ENCODE data around the gene CD163.

CD163 gene

GRCh38 chr12:7499636-7500035 lies 3.9 kb downstream of the CD163 start:
- no CpG with 5 or more reads among the region's 1 CpG for WGBS, 2 donors (ENCODE audit: extremely low coverage in 2 of 2, insufficient read length in 2 of 2, insufficient replicate concordance in 1 of 2)
- no peak overlapping the region for H3K14ac ChIP-seq (ENCODE audit: low read length)
- no peak overlapping the region for H4K8ac ChIP-seq (ENCODE audit: low read depth, low read length)
- H3K36me3 ChIP-seq (replicated peaks in 1 of 2; ENCODE audit: control insufficient read depth in 2 of 2, insufficient read depth in 2 of 2, low read length in 2 of 2): no peaks in the 10 kb centered on the region
- H2BK15ac ChIP-seq (ENCODE audit: low read length): no peak overlapping the region
- no peak overlapping the region for H3K27ac ChIP-seq (replicated peaks; ENCODE audit: low read length)
- no peak overlapping the region for H2BK12ac ChIP-seq (ENCODE audit: low read length)
- H2AFZ ChIP-seq (ENCODE audit: low read length): no peak overlapping the region
- no peak overlapping the region for H2AK5ac ChIP-seq (ENCODE audit: low read depth, low read length)
- no peak overlapping the region for H3K4ac ChIP-seq (ENCODE audit: low read length)
- no peaks in the 10 kb centered on the region for H3K27me3 ChIP-seq (ENCODE audit: control insufficient read depth in 3 of 3, insufficient read depth in 3 of 3, low read depth in 1 of 3, low read length in 3 of 3)
- H3K4me1 ChIP-seq (ENCODE audit: control insufficient read depth in 2 of 2, insufficient read depth in 1 of 2, low read depth in 1 of 2, low read length in 2 of 2): peaks cover 0 to 3% of the 10 kb centered on the region in 2 donors
- H4K91ac ChIP-seq (ENCODE audit: low read depth, low read length, poor library complexity): no peak overlapping the region
- H3K18ac ChIP-seq (ENCODE audit: low read length): no peak overlapping the region
- peaks cover 0 to 2% of the 10 kb centered on the region in 2 donors for H3K9me3 ChIP-seq (replicated peaks in 1 of 2; ENCODE audit: control insufficient read depth in 2 of 2, insufficient read depth in 1 of 2, low read depth in 1 of 2, low read length in 2 of 2)
- H2BK5ac ChIP-seq (ENCODE audit: low read length): no peak overlapping the region
- no peaks in the 10 kb centered on the region for H3K79me1 ChIP-seq (ENCODE audit: low read depth, low read length)
- H2BK120ac ChIP-seq (ENCODE audit: low read depth, low read length): no peak overlapping the region
- no peak for DNase-seq (ENCODE audit: low spot score)
- H3K4me2 ChIP-seq (ENCODE audit: insufficient read depth, low read length, poor library complexity, severe bottlenecking): no peak overlapping the region
- H3K9ac ChIP-seq (ENCODE audit: low read depth, low read length, poor library complexity): no peak overlapping the region
- no peak overlapping the region for H3K4me3 ChIP-seq (ENCODE audit: low read length in 2 of 2)
- H3K23ac ChIP-seq (ENCODE audit: low read depth, low read length, poor library complexity): no peak overlapping the region

GRCh38 chr12:7498809-7499208 lies 4.8 kb downstream of the CD163 start:
- H3K9ac ChIP-seq (ENCODE audit: low read depth, low read length, poor library complexity): no peak overlapping the region
- DNase-seq (ENCODE audit: low spot score): no peak
- WGBS, 2 donors (ENCODE audit: extremely low coverage in 2 of 2, insufficient read length in 2 of 2, insufficient replicate concordance in 1 of 2): no CpG with 5 or more reads among the region's 4 CpGs
- no peak overlapping the region for H3K18ac ChIP-seq (ENCODE audit: low read length)
- H2BK5ac ChIP-seq (ENCODE audit: low read length): no peak overlapping the region
- H2AK5ac ChIP-seq (ENCODE audit: low read depth, low read length): no peak overlapping the region
- no peak overlapping the region for H2BK120ac ChIP-seq (ENCODE audit: low read depth, low read length)
- H3K4me1 ChIP-seq (ENCODE audit: control insufficient read depth in 2 of 2, insufficient read depth in 1 of 2, low read depth in 1 of 2, low read length in 2 of 2): peaks cover 0 to 3% of the 10 kb centered on the region in 2 donors
- no peak overlapping the region for H2BK12ac ChIP-seq (ENCODE audit: low read length)
- H3K4me2 ChIP-seq (ENCODE audit: insufficient read depth, low read length, poor library complexity, severe bottlenecking): no peak overlapping the region
- no peak overlapping the region for H2AFZ ChIP-seq (ENCODE audit: low read length)
- H3K36me3 ChIP-seq (replicated peaks in 1 of 2; ENCODE audit: control insufficient read depth in 2 of 2, insufficient read depth in 2 of 2, low read length in 2 of 2): no peaks in the 10 kb centered on the region
- no peak overlapping the region for H2BK15ac ChIP-seq (ENCODE audit: low read length)
- H3K79me1 ChIP-seq (ENCODE audit: low read depth, low read length): no peaks in the 10 kb centered on the region
- no peak overlapping the region for H3K27ac ChIP-seq (replicated peaks; ENCODE audit: low read length)
- H3K4ac ChIP-seq (ENCODE audit: low read length): no peak overlapping the region
- H4K91ac ChIP-seq (ENCODE audit: low read depth, low read length, poor library complexity): no peak overlapping the region
- no peak overlapping the region for H4K8ac ChIP-seq (ENCODE audit: low read depth, low read length)
- H3K9me3 ChIP-seq (replicated peaks in 1 of 2; ENCODE audit: control insufficient read depth in 2 of 2, insufficient read depth in 1 of 2, low read depth in 1 of 2, low read length in 2 of 2): peaks cover 0 to 2% of the 10 kb centered on the region in 2 donors
- H3K4me3 ChIP-seq (ENCODE audit: low read length in 2 of 2): no peak overlapping the region
- no peaks in the 10 kb centered on the region for H3K27me3 ChIP-seq (ENCODE audit: control insufficient read depth in 3 of 3, insufficient read depth in 3 of 3, low read depth in 1 of 3, low read length in 3 of 3)
- H3K14ac ChIP-seq (ENCODE audit: low read length): no peak overlapping the region
- no peak overlapping the region for H3K23ac ChIP-seq (ENCODE audit: low read depth, low read length, poor library complexity)

- no peak overlapping the region for H2BK120ac ChIP-seq (ENCODE audit: low read depth, low read length)
Measured at GRCh38 chr12:7497661-7498060, 5.9 kb downstream of the CD163 start.

GRCh38 chr12:7496451-7496850 lies 7.1 kb downstream of the CD163 start:
- no peak overlapping the region for H2BK120ac ChIP-seq (ENCODE audit: low read depth, low read length)
- H2AK5ac ChIP-seq (ENCODE audit: low read depth, low read length): no peak overlapping the region
- no peak overlapping the region for H3K14ac ChIP-seq (ENCODE audit: low read length)
- H3K4me3 ChIP-seq (ENCODE audit: low read length in 2 of 2): no peak overlapping the region
- H3K9me3 ChIP-seq (replicated peaks in 1 of 2; ENCODE audit: control insufficient read depth in 2 of 2, insufficient read depth in 1 of 2, low read depth in 1 of 2, low read length in 2 of 2): peaks cover 0 to 2% of the 10 kb centered on the region in 2 donors
- H2BK15ac ChIP-seq (ENCODE audit: low read length): no peak overlapping the region
- DNase-seq (ENCODE audit: low spot score): no peak
- no peak overlapping the region for H3K18ac ChIP-seq (ENCODE audit: low read length)
- H2AFZ ChIP-seq (ENCODE audit: low read length): no peak overlapping the region
- H2BK5ac ChIP-seq (ENCODE audit: low read length): no peak overlapping the region
- H3K79me1 ChIP-seq (ENCODE audit: low read depth, low read length): no peaks in the 10 kb centered on the region
- H3K27me3 ChIP-seq (ENCODE audit: control insufficient read depth in 3 of 3, insufficient read depth in 3 of 3, low read depth in 1 of 3, low read length in 3 of 3): no peaks in the 10 kb centered on the region
- no peak overlapping the region for H3K27ac ChIP-seq (replicated peaks; ENCODE audit: low read length)
- H3K9ac ChIP-seq (ENCODE audit: low read depth, low read length, poor library complexity): no peak overlapping the region
- H3K36me3 ChIP-seq (replicated peaks in 1 of 2; ENCODE audit: control insufficient read depth in 2 of 2, insufficient read depth in 2 of 2, low read length in 2 of 2): no peaks in the 10 kb centered on the region
- no CpG with 5 or more reads among the region's 4 CpGs for WGBS, 2 donors (ENCODE audit: extremely low coverage in 2 of 2, insufficient read length in 2 of 2, insufficient replicate concordance in 1 of 2)
- peak overlapping the region; percentile 28 for H3K23ac ChIP-seq (ENCODE audit: low read depth, low read length, poor library complexity)
- no peak overlapping the region for H4K8ac ChIP-seq (ENCODE audit: low read depth, low read length)
- H3K4me2 ChIP-seq (ENCODE audit: insufficient read depth, low read length, poor library complexity, severe bottlenecking): no peak overlapping the region
- peaks cover 0 to 3% of the 10 kb centered on the region in 2 donors for H3K4me1 ChIP-seq (ENCODE audit: control insufficient read depth in 2 of 2, insufficient read depth in 1 of 2, low read depth in 1 of 2, low read length in 2 of 2)
- no peak overlapping the region for H4K91ac ChIP-seq (ENCODE audit: low read depth, low read length, poor library complexity)
- H2BK12ac ChIP-seq (ENCODE audit: low read length): no peak overlapping the region
- H3K4ac ChIP-seq (ENCODE audit: low read length): no peak overlapping the region

More at GRCh38 chr12:7497661-7498060, 5.9 kb downstream of the CD163 start:
- Histone ChIP-seq H2BK5ac (ENCODE audit: low read length) (no peak overlapping the region), H3K14ac (ENCODE audit: low read length) (no peak overlapping the region), H3K4me1 (ENCODE audit: control insufficient read depth in 2 of 2, insufficient read depth in 1 of 2, low read depth in 1 of 2, low read length in 2 of 2) (peaks cover 0 to 3% of the 10 kb centered on the region in 2 donors), H4K91ac (ENCODE audit: low read depth, low read length, poor library complexity) (no peak overlapping the region), H3K4me2 (ENCODE audit: insufficient read depth, low read length, poor library complexity, severe bottlenecking) (no peak overlapping the region), H4K8ac (ENCODE audit: low read depth, low read length) (no peak overlapping the region), H3K27ac (replicated peaks; ENCODE audit: low read length) (no peak overlapping the region), H3K4me3 (ENCODE audit: low read length in 2 of 2) (no peak overlapping the region), H3K4ac (ENCODE audit: low read length) (no peak overlapping the region), H3K18ac (ENCODE audit: low read length) (no peak overlapping the region), H3K36me3 (replicated peaks in 1 of 2; ENCODE audit: control insufficient read depth in 2 of 2, insufficient read depth in 2 of 2, low read length in 2 of 2) (no peaks in the 10 kb centered on the region), H2BK15ac (ENCODE audit: low read length) (no peak overlapping the region), H2AK5ac (ENCODE audit: low read depth, low read length) (no peak overlapping the region), H3K27me3 (ENCODE audit: control insufficient read depth in 3 of 3, insufficient read depth in 3 of 3, low read depth in 1 of 3, low read length in 3 of 3) (no peaks in the 10 kb centered on the region), H3K79me1 (ENCODE audit: low read depth, low read length) (no peaks in the 10 kb centered on the region), H3K9me3 (replicated peaks in 1 of 2; ENCODE audit: control insufficient read depth in 2 of 2, insufficient read depth in 1 of 2, low read depth in 1 of 2, low read length in 2 of 2) (peaks cover 0 to 2% of the 10 kb centered on the region in 2 donors), H3K9ac (ENCODE audit: low read depth, low read length, poor library complexity) (no peak overlapping the region), H2BK12ac (ENCODE audit: low read length) (no peak overlapping the region), H2AFZ (ENCODE audit: low read length) (no peak overlapping the region), H3K23ac (ENCODE audit: low read depth, low read length, poor library complexity) (no peak overlapping the region)
- no CpG with 5 or more reads among the region's 3 CpGs for WGBS, 2 donors (ENCODE audit: extremely low coverage in 2 of 2, insufficient read length in 2 of 2, insufficient replicate concordance in 1 of 2)
- DNase-seq (ENCODE audit: low spot score): no peak
